GM12878 (cell line): ENCODE measurements around the gene SMO. TPM values are rescaled to one million over a fixed set of nuclear protein-coding genes. Genes with fewer than 3 reads are reported as not detected.

Source experiments
- ATAC-seq: fragments of 200-7000 bp; cut with Tn5 transposase; 3 replicates; pipeline ENCODE4 v1.9.1; 2020; ENCODE audit warnings: mild to moderate bottlenecking, moderate library complexity
- BruUV-seq: library from RNA; stranded (reverse); fragments of 400-500 nt; replicated peaks from 2 replicates; lab custom pipeline; 2021; lab: Mats Ljungman, UMichigan
- CTCF ChIA-PET: fragments of 300-600 bp; sonication (Branson Sonifier 250); formaldehyde crosslinking; extraction: SDS; loops from one replicate; lab custom pipeline; 2021; ENCODE audit warnings: inconsistent platforms; lab: Yijun Ruan, JAX
- POLR2A ChIA-PET: fragments of 350-600 bp; formaldehyde crosslinking; extraction: SDS; loops from one replicate; lab custom pipeline; 2021; ENCODE audit warnings: inconsistent platforms; lab: Charles Lee
- RAD21 ChIA-PET: fragments of 300-600 bp; sonication (Branson Sonifier 250); formaldehyde crosslinking; loops from one replicate; lab custom pipeline; 2023; ENCODE audit warnings: antibody characterized with exemption; ENCODE audit not compliant: unreplicated experiment; lab: Charles Lee
- SMC1A ChIA-PET: fragments of 300-600 bp; sonication (Branson Sonifier 250); formaldehyde crosslinking; loops from one replicate; lab custom pipeline; 2023; ENCODE audit not compliant: unreplicated experiment, uncharacterized antibody; lab: Charles Lee
- DNase-seq: peaks from one replicate; pipeline ENCODE4 v3.0.0-alpha.2; 2011; ENCODE audit warnings: low read depth, low spot score
- FAIRE-seq: peaks from 3 replicates; lab custom pipeline; 2011; peaks lifted over from hg19 to GRCh38; lab: Jason Lieb, UNC
- H2AFZ ChIP-seq: 2 replicates; pipeline ENCODE4 v1.6.0; 2011; ENCODE audit warnings: low read depth, low read length, control low read depth; ENCODE audit not compliant: control insufficient read depth
- H3K27ac ChIP-seq: 2 replicates; pipeline ENCODE4 v1.5.1; 2011; ENCODE audit warnings: control low read depth; ENCODE audit not compliant: control insufficient read depth, insufficient read depth
- H3K27me3 ChIP-seq, 2 experiments: replicated peaks in 1 of 2; 2 replicates each; pipeline versions ENCODE4 v1.6.0 to v1.6.1; 2011; ENCODE audit warnings: low read length in 1 of 2; ENCODE audit not compliant: control insufficient read depth in 2 of 2, insufficient read depth in 2 of 2
- H3K36me3 ChIP-seq, 2 experiments: 2 replicates each; pipeline ENCODE4 v1.5.1; 2011; ENCODE audit warnings: low read length in 1 of 2; ENCODE audit not compliant: control insufficient read depth in 2 of 2, insufficient read depth in 2 of 2
- H3K4me1 ChIP-seq: 2 replicates; pipeline ENCODE4 v1.6.1; 2011; ENCODE audit warnings: mild to moderate bottlenecking, low read length, moderate library complexity, mixed read lengths; ENCODE audit not compliant: control insufficient read depth, insufficient read depth
- H3K4me2 ChIP-seq: 2 replicates; pipeline ENCODE4 v1.6.0; 2011; ENCODE audit warnings: control low read depth; ENCODE audit not compliant: control insufficient read depth, insufficient read depth
- H3K4me3 ChIP-seq: fragments of 200-600 bp; sonication (generic); 2 replicates; pipeline ENCODE4 v1.5.1; 2016
- H3K79me2 ChIP-seq: 2 replicates; pipeline ENCODE4 v1.6.0; 2011; ENCODE audit warnings: low read length; ENCODE audit not compliant: control insufficient read depth, insufficient read depth
- H3K9ac ChIP-seq: 2 replicates; pipeline ENCODE4 v1.8.0; 2011; ENCODE audit warnings: low read length, control low read depth, mixed read lengths; ENCODE audit not compliant: control insufficient read depth, insufficient read depth
- H3K9me3 ChIP-seq: replicated peaks from 3 replicates; pipeline ENCODE4 v1.5.1; 2011; ENCODE audit warnings: mild to moderate bottlenecking, low read length; ENCODE audit not compliant: control insufficient read depth, insufficient read depth
- H4K20me1 ChIP-seq: 2 replicates; pipeline ENCODE4 v1.6.0; 2011; ENCODE audit not compliant: control insufficient read depth, insufficient read depth
- CBFB ChIP-seq: IDR thresholded peaks from 2 replicates; pipeline ENCODE4 v1.6.1; 2016; ENCODE audit warnings: antibody characterized with exemption, low read depth
- CBX3 ChIP-seq: fragments of 200-600 bp; sonication (generic); IDR thresholded peaks from 2 replicates; pipeline ENCODE4 v1.6.1; 2016; ENCODE audit warnings: low read depth, borderline replicate concordance
- FOXK2 ChIP-seq: fragments of 450-650 bp; IDR thresholded peaks from 2 replicates; pipeline ENCODE4 v1.6.1; 2017; ENCODE audit warnings: mild to moderate bottlenecking, moderate library complexity
- HDAC6 ChIP-seq: fragments of 200-600 bp; sonication (generic); IDR thresholded peaks from one replicate; pipeline ENCODE4 v1.8.0; 2017; ENCODE audit warnings: antibody characterized with exemption; ENCODE audit not compliant: unreplicated experiment
- IRF4 ChIP-seq: IDR thresholded peaks from 2 replicates; pipeline ENCODE4 v1.6.1; 2011; ENCODE audit warnings: low read depth, low read length
- KLF5 ChIP-seq: fragments of 450-650 bp; IDR thresholded peaks from 2 replicates; pipeline ENCODE4 v1.6.1; 2014; ENCODE audit warnings: mild to moderate bottlenecking; ENCODE audit not compliant: partially characterized antibody
- MTA2 ChIP-seq: fragments of 450-650 bp; IDR thresholded peaks from 2 replicates; pipeline ENCODE4 v1.6.1; 2016; ENCODE audit warnings: low read depth, mild to moderate bottlenecking, moderate library complexity
- NFXL1 ChIP-seq: fragments of 450-650 bp; IDR thresholded peaks from 2 replicates; pipeline ENCODE4 v1.6.1; 2017; ENCODE audit warnings: antibody characterized with exemption, mild to moderate bottlenecking, borderline replicate concordance
- NFYA ChIP-seq: IDR thresholded peaks from 2 replicates; pipeline ENCODE4 v1.6.1; 2011; ENCODE audit warnings: low read depth, mild to moderate bottlenecking, low read length, improper control_type of control experiment, borderline replicate concordance
- SP1 ChIP-seq: IDR thresholded peaks from one replicate; pipeline ENCODE4 v1.6.1; 2011; ENCODE audit warnings: low read depth, low read length
- SREBF1 ChIP-seq: IDR thresholded peaks from 2 replicates; pipeline ENCODE4 v1.6.1; 2012; ENCODE audit warnings: mild to moderate bottlenecking, low read length
- TAF1 ChIP-seq: IDR thresholded peaks from 2 replicates; pipeline ENCODE4 v1.6.1; 2011; ENCODE audit warnings: mild to moderate bottlenecking, low read depth, low read length, borderline replicate concordance
- ZBTB11 ChIP-seq: fragments of 450-650 bp; formaldehyde crosslinking; IDR thresholded peaks from 2 replicates; pipeline ENCODE4 v1.5.0; 2022; ENCODE audit warnings: mild to moderate bottlenecking, missing genetic modification characterization
- WGBS: methylation state at CpG from one replicate; pipeline ENCODE4 v1.1.6; 2016; ENCODE audit warnings: low lambda C conversion rate; ENCODE audit not compliant: insufficient replicate concordance, insufficient coverage; ENCODE audit errors: missing lambda C conversion rate; 5-methylcytosine and 5-hydroxymethylcytosine counted together
- in situ Hi-C: fragments of 300-500 bp; cut with MboI; formaldehyde crosslinking; loops from 9 replicates; pipeline ENCODE4 v1.14.3; 2018; ENCODE audit warnings: mixed read lengths
- intact Hi-C: fragments of 100-400 bp; cut with micrococcal nuclease; formaldehyde crosslinking; loops from one replicate; pipeline ENCODE4 v1.14.2; 2022; ENCODE audit not compliant: unreplicated experiment
- polyA plus RNA-seq, 11 experiments: library from polyadenylated mRNA; depleted of rRNA in 4 of 11; unstranded in 6 of 11; stranded (reverse) in 5 of 11; fragments of >200 nt; fragmentation: Nextera tagmentation in 4 of 11; fragmentation: Illumina TruSeq in 1 of 11; extraction: Ambion mirVana in 4 of 11; extraction: Trizol in 1 of 11; gene quantifications; 1 replicate in 1 of 11; 2 replicates in 10 of 11; pipeline versions ENCODE4 v1.2.1 to v1.2.3, GENCODE V29; 2011 to 2016; ENCODE audit warnings: inconsistent platforms in 2 of 11, missing spikeins in 2 of 11, low read depth in 1 of 11
- total RNA-seq, 4 experiments: library from RNA; depleted of rRNA in 3 of 4; stranded (reverse); fragments of >200 nt in 3 of 4; fragmentation: Illumina TruSeq in 1 of 4; extraction: Trizol in 1 of 4; gene quantifications; 2 replicates each; pipeline versions ENCODE4 v1.2.1 to v1.2.3, GENCODE V29; 2013 to 2021
- TF ChIP-seq, protein P1 (sequence below): fragments of 450-650 bp; IDR thresholded peaks from 2 replicates; pipeline ENCODE4 v1.6.1; 2017; ENCODE audit warnings: low read depth, mild to moderate bottlenecking, moderate library complexity
- TF ChIP-seq, protein P2 (sequence below): IDR thresholded peaks from 2 replicates; pipeline ENCODE4 v1.6.1; 2011; ENCODE audit warnings: low read depth, low read length, improper control_type of control experiment, borderline replicate concordance

The SMO gene
- total and polyA plus RNA-seq, 10 of the 15 experiments (the other 5 are each of a cell fraction or from before 2014, with no cell fraction given): 0.40 to 11.2 (median 2.6) TPM

GRCh38 chr7:129184981-129185670 is 3.3 kb upstream of the SMO start:
- SMC1A ChIA-PET: interaction anchor here (0.8 kb wide), 1 partner anchor 48 kb away, joined by 3 read pairs; no protein-coding TSS in a partner anchor
- Histone ChIP-seq H3K9ac (no peak overlapping the region), H3K79me2 (no peaks in the 10 kb centered on the region; the same call in 1 of the 2 replicates), H4K20me1 (no peaks in the 10 kb centered on the region), H3K9me3 (no peaks in the 10 kb centered on the region), H3K36me3 (no peaks in the 10 kb centered on the region), H2AFZ (no peak overlapping the region), H3K4me1 (peaks cover 8% of the 10 kb centered on the region), H3K27ac (no peak overlapping the region), H3K4me2 (no peak overlapping the region), H3K27me3 (0 out of 4 replicates have a peak, but pooled peaks cover 0 to 1% of the 10 kb centered on the region in 2 experiments), H3K4me3 (no peak overlapping the region)
- in situ Hi-C loops: no loop called here
- intact Hi-C loops: no loop called here
- 77% methylated on average over 6 of the region's 6 CpGs for WGBS
- FAIRE-seq (no peak), ATAC-seq (no peak), DNase-seq (no peak)
- TF ChIP-seq, protein P1, sequence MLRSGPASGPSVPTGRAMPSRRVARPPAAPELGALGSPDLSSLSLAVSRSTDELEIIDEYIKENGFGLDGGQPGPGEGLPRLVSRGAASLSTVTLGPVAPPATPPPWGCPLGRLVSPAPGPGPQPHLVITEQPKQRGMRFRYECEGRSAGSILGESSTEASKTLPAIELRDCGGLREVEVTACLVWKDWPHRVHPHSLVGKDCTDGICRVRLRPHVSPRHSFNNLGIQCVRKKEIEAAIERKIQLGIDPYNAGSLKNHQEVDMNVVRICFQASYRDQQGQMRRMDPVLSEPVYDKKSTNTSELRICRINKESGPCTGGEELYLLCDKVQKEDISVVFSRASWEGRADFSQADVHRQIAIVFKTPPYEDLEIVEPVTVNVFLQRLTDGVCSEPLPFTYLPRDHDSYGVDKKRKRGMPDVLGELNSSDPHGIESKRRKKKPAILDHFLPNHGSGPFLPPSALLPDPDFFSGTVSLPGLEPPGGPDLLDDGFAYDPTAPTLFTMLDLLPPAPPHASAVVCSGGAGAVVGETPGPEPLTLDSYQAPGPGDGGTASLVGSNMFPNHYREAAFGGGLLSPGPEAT: no peak
- TF ChIP-seq NFYA: no peak
- TF ChIP-seq TAF1: no peak
- TF ChIP-seq SP1: no peak
- TF ChIP-seq IRF4: no peak
- no peak for TF ChIP-seq CBFB
- TF ChIP-seq SREBF1: no peak
- no peak for TF ChIP-seq NFXL1
- no peak for TF ChIP-seq FOXK2
- TF ChIP-seq HDAC6: no peak
- TF ChIP-seq, protein P2, sequence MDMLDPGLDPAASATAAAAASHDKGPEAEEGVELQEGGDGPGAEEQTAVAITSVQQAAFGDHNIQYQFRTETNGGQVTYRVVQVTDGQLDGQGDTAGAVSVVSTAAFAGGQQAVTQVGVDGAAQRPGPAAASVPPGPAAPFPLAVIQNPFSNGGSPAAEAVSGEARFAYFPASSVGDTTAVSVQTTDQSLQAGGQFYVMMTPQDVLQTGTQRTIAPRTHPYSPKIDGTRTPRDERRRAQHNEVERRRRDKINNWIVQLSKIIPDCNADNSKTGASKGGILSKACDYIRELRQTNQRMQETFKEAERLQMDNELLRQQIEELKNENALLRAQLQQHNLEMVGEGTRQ: no peak
- no peak for TF ChIP-seq CBX3
- TF ChIP-seq MTA2: no peak
- no peak for TF ChIP-seq KLF5
- TF ChIP-seq ZBTB11 (CRISPR knock-in tag): no peak
- BruUV-seq: no TSS peak
- POLR2A ChIA-PET: interaction anchor here (0.5 kb wide), 1 partner anchor 28 kb away, joined by 5 read pairs; no protein-coding TSS in a partner anchor
- CTCF ChIA-PET: interaction anchor here (1.0 kb wide), 1 partner anchor 21 kb away, joined by 5 read pairs; no protein-coding TSS in a partner anchor
- RAD21 ChIA-PET: no interaction called here
